Testis (tissue), 3 donors: ENCODE measurements around the gene COL23A1. TPM values are rescaled to one million over a fixed set of nuclear protein-coding genes. Genes with fewer than 3 reads are reported as not detected.

ENCODE experiments used
- DNase-seq: peaks from one replicate; pipeline ENCODE4 v3.0.0-alpha.2; 2019
- H3K27ac ChIP-seq, 2 donors: fragments of 200-600 bp; sonication (generic); one replicate each; pipeline ENCODE4 v1.5.1; 2019
- H3K27me3 ChIP-seq: fragments of 200-600 bp; sonication (generic); one replicate; pipeline ENCODE4 v1.5.1; 2019
- H3K36me3 ChIP-seq: fragments of 200-600 bp; sonication (generic); one replicate; pipeline ENCODE4 v1.5.1; 2017; ENCODE audit warnings: low read depth; ENCODE audit errors: missing control alignments
- H3K4me1 ChIP-seq: fragments of 200-600 bp; sonication (generic); one replicate; pipeline ENCODE4 v1.5.1; 2019
- H3K4me3 ChIP-seq, 2 donors: fragments of 200-600 bp; sonication (generic); one replicate each; pipeline ENCODE4 v1.5.1; 2017 to 2019
- H3K9me3 ChIP-seq: fragments of 200-600 bp; sonication (generic); one replicate; pipeline ENCODE4 v1.5.1; 2017
- CTCF ChIP-seq, 3 experiments: fragments of 450-650 bp in 2 of 3; fragments of 200-600 bp in 1 of 3; sonication (generic) in 1 of 3; IDR thresholded peaks; one replicate each; pipeline ENCODE4 v1.5.1; 2016 to 2019; ENCODE audit warnings: antibody characterized with exemption in 3 of 3, mild to moderate bottlenecking in 2 of 3, moderate library complexity in 1 of 3
- POLR2A ChIP-seq: fragments of 450-650 bp; IDR thresholded peaks from one replicate; pipeline ENCODE4 v1.6.1; 2017; ENCODE audit warnings: antibody characterized with exemption, mild to moderate bottlenecking, moderate library complexity
- WGBS, 2 donors: methylation state at CpG; one replicate each; pipeline ENCODE4 v1.1.5; 2018; 5-methylcytosine and 5-hydroxymethylcytosine counted together
- intact Hi-C: fragments of 100-400 bp; cut with DNase I; formaldehyde crosslinking; loops from one replicate; pipeline ENCODE4 v1.15.1; 2023; ENCODE audit warnings: low total_unique reads
- polyA plus RNA-seq: library from polyadenylated mRNA; stranded (reverse); fragments of 350-450 nt; fragmentation: Illumina TruSeq; extraction: RNeasy Lipid Tissue Mini Kit (QIAGEN cat#74804); gene quantifications from one replicate; pipeline ENCODE4 v1.2.3, GENCODE V29; 2014; ENCODE audit warnings: low read depth, low replicate concordance; ENCODE audit not compliant: insufficient read depth
- total RNA-seq, 2 donors: library from RNA; depleted of rRNA; stranded (reverse); fragments of >200 nt; gene quantifications; one replicate each; pipeline ENCODE4 v1.2.3, GENCODE V29; 2016

The COL23A1 gene
- total and polyA plus RNA-seq, 3 donors from 2014 or later = 4.3 to 5.5 (median 5.0) TPM

GRCh38 chr5:178323541-178323865 is 266.7 kb downstream of the COL23A1 start:
- Histone ChIP-seq H3K36me3 (no peaks in the 10 kb centered on the region), H3K27me3 (no peaks in the 10 kb centered on the region), H3K4me3 (no peak overlapping the region), H3K27ac (no peak overlapping the region), H3K9me3 (no peaks in the 10 kb centered on the region), H3K4me1 (no peaks in the 10 kb centered on the region)
- TF ChIP-seq POLR2A (no peak), CTCF (IDR thresholded peaks at IDR 0.05) (no peak)
- intact Hi-C loops = no loop called here
- 97 to 98% methylated on average over 6 of the region's 6 CpGs for WGBS, 2 donors
- no peak for DNase-seq

DNA sequence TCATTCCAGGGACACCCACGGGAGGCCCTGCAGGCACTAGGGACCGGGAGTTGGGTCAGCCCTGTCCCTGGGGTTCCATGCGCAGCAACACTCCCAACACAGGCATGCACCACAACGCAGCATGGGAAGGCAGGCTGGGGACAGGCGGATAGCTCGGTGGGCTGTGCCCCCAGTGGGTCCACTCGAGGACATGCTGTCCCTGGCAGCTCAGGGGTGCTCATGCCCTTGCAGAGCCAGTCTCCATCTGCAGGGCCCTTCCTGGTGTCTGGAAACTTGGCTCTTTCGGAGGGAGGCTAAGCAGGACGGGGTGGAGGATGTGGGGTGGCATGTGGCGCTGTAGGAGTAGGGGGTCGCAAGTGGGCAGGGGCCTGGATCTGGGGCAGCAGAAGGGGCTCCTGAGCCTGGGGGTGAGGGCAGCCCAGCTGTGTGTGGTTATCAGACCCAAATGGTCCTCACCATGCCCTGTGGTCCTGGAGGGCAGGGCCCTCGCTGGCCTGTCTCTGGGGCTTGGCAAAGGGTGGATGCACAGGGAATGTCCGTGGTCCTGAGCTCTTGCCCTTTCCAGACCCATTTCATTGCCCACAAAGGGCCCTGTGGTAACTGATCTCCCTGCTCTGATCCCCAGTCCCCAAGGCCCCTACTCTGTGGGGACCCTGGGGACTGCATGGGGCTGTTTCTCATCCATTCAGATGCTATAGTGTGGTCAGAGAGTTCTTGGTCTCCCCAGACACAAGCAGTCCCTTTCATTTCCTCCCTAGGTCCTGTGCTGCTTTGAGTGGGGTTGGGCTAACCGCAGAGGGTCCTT is 267.3 kb downstream of the COL23A1 start:
- H3K9me3 ChIP-seq = no peaks in the 10 kb centered on the region
- H3K27ac ChIP-seq = no peak overlapping the region
- DNase-seq = no peak
- intact Hi-C loops = no loop called here
- H3K4me3 ChIP-seq = no peak overlapping the region
- WGBS, 2 donors = 82 to 94% methylated on average over 4 to 14 of the region's 14 CpGs
- no peak for TF ChIP-seq POLR2A
- TF ChIP-seq CTCF (IDR thresholded peaks at IDR 0.05) = no peak
- H3K36me3 ChIP-seq = no peaks in the 10 kb centered on the region
- H3K27me3 ChIP-seq = no peaks in the 10 kb centered on the region
- no peaks in the 10 kb centered on the region for H3K4me1 ChIP-seq

DNA sequence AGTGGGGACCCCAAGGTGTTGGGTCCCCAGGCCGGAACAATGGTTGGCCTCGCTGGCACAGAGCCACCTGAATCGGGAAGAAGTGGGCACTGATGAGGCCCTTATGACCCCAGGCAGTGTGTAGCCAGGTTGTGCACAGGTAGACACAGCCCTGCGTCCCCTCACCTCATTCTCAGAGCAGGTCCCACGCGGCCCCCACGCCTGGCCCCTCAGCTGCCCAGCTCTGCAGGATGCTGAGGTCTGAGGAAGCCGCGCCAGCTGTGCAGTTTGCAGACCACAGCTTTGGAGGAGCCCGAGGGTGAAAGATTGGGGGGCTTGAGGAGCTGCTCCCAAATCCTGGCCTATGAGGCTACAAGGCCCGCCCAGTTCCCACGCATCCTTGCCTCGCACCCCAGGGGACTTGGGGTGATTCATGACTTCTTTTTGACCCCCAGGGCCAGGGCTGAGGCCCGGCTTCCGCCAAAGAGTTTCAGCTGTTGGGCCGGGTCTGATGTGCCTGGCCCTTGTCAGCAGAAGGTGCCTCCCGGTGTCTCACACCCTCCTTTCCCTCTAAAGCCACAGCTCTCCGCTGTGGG is 269.8 kb downstream of the COL23A1 start:
- DNase-seq = no peak
- Histone ChIP-seq H3K4me1 (no peaks in the 10 kb centered on the region), H3K36me3 (no peaks in the 10 kb centered on the region), H3K27me3 (no peaks in the 10 kb centered on the region), H3K9me3 (no peaks in the 10 kb centered on the region), H3K27ac (no peak overlapping the region), H3K4me3 (no peak overlapping the region)
- TF ChIP-seq CTCF (IDR thresholded peaks at IDR 0.05) = no peak
- no peak for TF ChIP-seq POLR2A
- intact Hi-C loops = no loop called here
- 67 to 97% methylated on average over 13 to 18 of the region's 18 CpGs for WGBS, 2 donors

DNA sequence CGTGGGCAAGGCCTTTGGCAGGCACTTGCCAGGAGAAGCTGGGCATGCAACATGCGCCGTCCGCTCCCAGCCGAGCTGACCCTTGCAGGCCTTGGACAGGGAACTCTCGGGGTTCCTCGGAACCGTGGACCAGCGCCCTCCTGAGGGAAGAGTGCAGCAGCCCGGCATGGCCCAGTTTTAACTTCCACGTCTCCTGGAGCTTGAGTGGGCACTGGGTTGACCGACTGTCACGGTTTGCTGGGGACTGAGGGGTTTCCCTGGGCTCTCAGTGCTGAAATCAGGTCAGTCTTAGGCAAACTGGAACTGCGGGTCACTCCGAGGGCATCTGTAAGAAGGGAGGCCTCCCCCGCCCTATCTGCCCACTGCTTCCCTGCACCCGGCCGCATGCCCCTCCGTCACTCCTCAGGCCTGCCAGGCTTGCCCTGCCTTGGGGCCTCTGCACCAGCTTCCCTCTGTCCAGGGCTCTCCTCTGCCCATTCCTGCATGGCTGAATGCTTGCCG is 270.6 kb downstream of the COL23A1 start:
- no peaks in the 10 kb centered on the region for H3K4me1 ChIP-seq
- H3K4me3 ChIP-seq = no peak overlapping the region
- intact Hi-C loops = no loop called here
- H3K27me3 ChIP-seq = no peaks in the 10 kb centered on the region
- TF ChIP-seq CTCF (IDR thresholded peaks at IDR 0.05) (no peak), POLR2A (no peak)
- H3K36me3 ChIP-seq = no peaks in the 10 kb centered on the region
- DNase-seq = no peak
- whole genome bisulfite sequencing, 2 donors = 95 to 97% methylated on average over 18 to 20 of the region's 20 CpGs
- H3K27ac ChIP-seq = no peak overlapping the region
- H3K9me3 ChIP-seq = no peaks in the 10 kb centered on the region
